NCI-H82 treated with DMSO at 0.1 percent for 48 hours (cell line): ENCODE data around the gene SLC22A6.
A peak's percentile ranks its signal among the peaks of the same experiment; 100 is the strongest.

Experiments used
- DNase-seq: peaks from one replicate; lab custom pipeline; 2025; ENCODE audit not compliant: unreplicated experiment; lab: John Stamatoyannopoulos, UW

Gene SLC22A6

GRCh38 chr11:62933750-62934495 is 50.8 kb downstream of the SLC22A6 start:
- DNase-seq, result no peak

GRCh38 chr11:62933285-62933684 is 51.5 kb downstream of the SLC22A6 start:
- DNase-seq, result no peak

- no peak for DNase-seq
These were observed 53.1 kb downstream of the SLC22A6 start for GRCh38 chr11:62931499-62932278.

- DNase-seq, result no peak
These were observed 54.1 kb downstream of the SLC22A6 start for GRCh38 chr11:62930666-62931065.

- no peak for DNase-seq
These were observed 54.6 kb downstream of the SLC22A6 start for GRCh38 chr11:62930157-62930556.

GRCh38 chr11:62928011-62928410 is 56.8 kb downstream of the SLC22A6 start:
- peak; percentile 88 for DNase-seq

- DNase-seq, result no peak
These were observed 57.9 kb downstream of the SLC22A6 start for GRCh38 chr11:62926680-62927455.
